Measurements from ENCODE around the gene LGR4. TPM values are rescaled to one million over a fixed set of nuclear protein-coding genes. Genes with fewer than 3 reads are reported as not detected.

LGR4 gene
- polyA plus RNA-seq, 1 experiment: 5.8 TPM

DNA sequence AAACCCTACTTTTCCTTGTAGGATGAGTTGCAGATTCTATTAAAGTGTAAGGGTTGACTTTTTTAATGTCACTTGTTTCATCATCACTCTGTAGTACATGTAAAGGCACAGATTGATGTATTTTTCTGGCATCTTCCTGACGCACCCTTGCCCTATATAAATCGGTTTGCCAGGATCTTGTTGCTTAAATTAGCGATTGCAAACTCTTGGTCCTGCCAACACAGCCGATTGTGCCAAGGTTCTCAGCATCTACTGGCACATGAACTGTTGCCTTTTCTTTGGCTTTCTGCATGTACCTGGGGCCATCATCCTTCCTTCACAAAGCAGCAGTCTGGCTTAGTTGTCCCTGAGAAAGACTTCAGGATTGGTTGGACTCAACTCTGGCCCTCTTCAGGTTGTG is 41.5 kb upstream of the LGR4 start:
- ChIA-PET CTCF (no interaction called here), POLR2A (no interaction called here)
- Histone ChIP-seq H3K27me3 (ENCODE audit: control insufficient read depth, insufficient read depth, low read length) (no peaks in the 10 kb centered on the region), H3K27ac (ENCODE audit: low read depth, low read length) (no peak overlapping the region), H3K9me3 (ENCODE audit: control insufficient read depth, insufficient read depth, low read length) (no peaks in the 10 kb centered on the region; the same call in 1 of the 2 replicates), H3K4me3 (ENCODE audit: low read depth, low read length) (no peak overlapping the region)
- TF ChIP-seq, protein P1, sequence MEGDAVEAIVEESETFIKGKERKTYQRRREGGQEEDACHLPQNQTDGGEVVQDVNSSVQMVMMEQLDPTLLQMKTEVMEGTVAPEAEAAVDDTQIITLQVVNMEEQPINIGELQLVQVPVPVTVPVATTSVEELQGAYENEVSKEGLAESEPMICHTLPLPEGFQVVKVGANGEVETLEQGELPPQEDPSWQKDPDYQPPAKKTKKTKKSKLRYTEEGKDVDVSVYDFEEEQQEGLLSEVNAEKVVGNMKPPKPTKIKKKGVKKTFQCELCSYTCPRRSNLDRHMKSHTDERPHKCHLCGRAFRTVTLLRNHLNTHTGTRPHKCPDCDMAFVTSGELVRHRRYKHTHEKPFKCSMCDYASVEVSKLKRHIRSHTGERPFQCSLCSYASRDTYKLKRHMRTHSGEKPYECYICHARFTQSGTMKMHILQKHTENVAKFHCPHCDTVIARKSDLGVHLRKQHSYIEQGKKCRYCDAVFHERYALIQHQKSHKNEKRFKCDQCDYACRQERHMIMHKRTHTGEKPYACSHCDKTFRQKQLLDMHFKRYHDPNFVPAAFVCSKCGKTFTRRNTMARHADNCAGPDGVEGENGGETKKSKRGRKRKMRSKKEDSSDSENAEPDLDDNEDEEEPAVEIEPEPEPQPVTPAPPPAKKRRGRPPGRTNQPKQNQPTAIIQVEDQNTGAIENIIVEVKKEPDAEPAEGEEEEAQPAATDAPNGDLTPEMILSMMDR (IDR thresholded peaks at IDR 0.05; ENCODE audit: low read depth, low read length): no peak
- DNase-seq (ENCODE audit: low read depth, low spot score): no peak

DNA sequence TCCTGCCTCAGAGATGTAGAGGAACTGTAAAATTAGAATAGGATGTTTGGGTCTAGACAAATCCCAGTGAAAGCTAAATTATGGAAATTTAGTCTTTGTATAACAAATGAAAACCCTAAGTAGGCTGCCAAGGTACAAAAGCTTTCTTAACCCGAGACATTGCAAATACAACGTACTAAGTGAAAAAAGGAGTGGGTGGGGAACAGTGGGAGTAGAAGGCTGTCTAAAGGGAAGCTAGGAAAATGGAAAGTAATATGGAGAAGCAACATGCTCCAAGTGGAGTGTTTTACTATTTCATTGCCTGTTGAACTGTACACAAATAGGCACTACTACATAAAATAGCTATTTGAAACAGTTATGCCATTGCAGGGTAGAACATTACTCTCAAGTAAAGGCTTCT is 40.8 kb upstream of the LGR4 start:
- ChIA-PET POLR2A (no interaction called here), CTCF (interaction anchor here (0.6 to 1.7 kb wide), 2 partner anchors 15 to 1214 kb away, joined by 3 to 7 read pairs; no protein-coding TSS in a partner anchor)
- no peak overlapping the region for H3K27ac ChIP-seq (ENCODE audit: low read depth, low read length)

GRCh38 chr11:27512238-27512637 is 39.6 kb upstream of the LGR4 start:
- no peaks in the 10 kb centered on the region for H3K27me3 ChIP-seq (ENCODE audit: control insufficient read depth, insufficient read depth, low read length)
- ChIA-PET CTCF (interaction anchor here (1.7 kb wide), 1 partner anchor 13 kb away, joined by 7 read pairs; no protein-coding TSS in a partner anchor), POLR2A (no interaction called here)
- no peaks in the 10 kb centered on the region; the same call in 1 of the 2 replicates for H3K9me3 ChIP-seq (ENCODE audit: control insufficient read depth, insufficient read depth, low read length)
- DNase-seq (ENCODE audit: low read depth, low spot score): no peak
- no peak overlapping the region for H3K27ac ChIP-seq (ENCODE audit: low read depth, low read length)
- TF ChIP-seq, protein P1 (IDR thresholded peaks at IDR 0.05; ENCODE audit: low read depth, low read length): no peak
- H3K4me3 ChIP-seq (ENCODE audit: low read depth, low read length): no peak overlapping the region

More for the DNA sequence above, 40.8 kb upstream of the LGR4 start:
- DNase-seq (ENCODE audit: low read depth, low spot score): no peak
- H3K27me3 ChIP-seq (ENCODE audit: control insufficient read depth, insufficient read depth, low read length): no peaks in the 10 kb centered on the region
- TF ChIP-seq, protein P1 (IDR thresholded peaks at IDR 0.05; ENCODE audit: low read depth, low read length): no peak
- H3K4me3 ChIP-seq (ENCODE audit: low read depth, low read length): no peak overlapping the region
- H3K9me3 ChIP-seq (ENCODE audit: control insufficient read depth, insufficient read depth, low read length): no peaks in the 10 kb centered on the region; the same call in 1 of the 2 replicates

DNA sequence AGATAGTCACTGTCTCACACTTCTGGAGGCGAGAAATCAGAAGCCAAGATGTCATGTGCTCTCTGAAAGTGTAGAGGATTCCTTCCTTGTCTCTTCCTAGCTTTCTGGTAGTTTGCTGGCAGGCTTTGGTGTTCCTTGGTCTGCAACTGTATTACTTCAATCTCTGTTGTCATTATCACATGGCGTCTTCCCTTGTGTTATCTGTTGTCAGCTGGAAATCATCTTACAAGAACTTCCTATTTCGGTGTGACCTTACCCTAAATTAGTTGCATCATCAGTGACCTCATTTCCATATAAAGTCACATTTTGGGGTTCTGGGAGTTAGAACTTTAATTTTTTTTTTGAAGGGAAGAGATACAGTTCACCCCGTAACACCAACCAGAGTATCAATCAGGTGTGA is 37.3 kb upstream of the LGR4 start:
- ChIA-PET POLR2A (no interaction called here), CTCF (interaction anchor here (1.0 kb wide), 1 partner anchor 1923 kb away, joined by 3 read pairs; no protein-coding TSS in a partner anchor)
- Histone ChIP-seq H3K27ac (ENCODE audit: low read depth, low read length) (no peak overlapping the region), H3K9me3 (ENCODE audit: control insufficient read depth, insufficient read depth, low read length) (peaks cover 4% of the 10 kb centered on the region), H3K4me3 (ENCODE audit: low read depth, low read length) (no peak overlapping the region), H3K27me3 (ENCODE audit: control insufficient read depth, insufficient read depth, low read length) (no peaks in the 10 kb centered on the region)
- no peak for DNase-seq (ENCODE audit: low read depth, low spot score)
- TF ChIP-seq, protein P1 (IDR thresholded peaks at IDR 0.05; ENCODE audit: low read depth, low read length): no peak

DNA sequence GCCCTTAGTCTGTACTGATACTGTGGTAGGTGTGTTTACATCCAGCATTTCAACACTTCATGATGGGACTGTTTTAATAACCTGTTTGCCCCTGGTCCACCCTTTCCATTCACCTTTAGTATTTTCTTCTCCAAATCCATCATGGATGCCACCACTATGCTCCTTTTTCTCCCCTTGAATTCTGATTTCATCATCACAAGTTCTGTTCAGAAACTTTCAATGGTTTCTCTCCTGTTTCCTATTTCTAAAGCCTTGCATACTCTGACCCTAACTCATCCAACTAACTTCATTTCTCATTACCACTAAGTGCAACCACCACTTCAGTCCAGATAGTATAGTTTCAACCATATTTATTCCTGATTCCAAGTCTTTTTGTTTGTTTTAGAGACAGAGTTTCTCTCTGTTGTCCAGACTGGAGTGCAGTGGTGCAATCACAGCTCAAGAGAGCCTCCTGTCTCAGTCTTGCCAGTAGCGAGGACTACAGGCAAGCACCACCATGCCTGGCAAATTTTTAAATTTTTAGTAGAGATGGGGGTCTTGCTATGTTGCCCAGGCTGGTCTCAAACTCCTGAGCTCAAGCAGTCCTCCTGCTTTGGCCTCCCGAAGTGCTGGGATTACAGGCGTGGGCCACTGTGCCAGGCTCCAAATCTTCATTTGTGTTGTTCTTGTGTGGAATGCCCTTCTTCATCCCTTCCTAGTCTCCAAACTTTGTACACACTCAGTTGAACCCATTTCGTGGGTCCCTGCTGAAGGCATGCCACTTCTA is 35.1 kb upstream of the LGR4 start:
- H3K27me3 ChIP-seq (ENCODE audit: control insufficient read depth, insufficient read depth, low read length): no peaks in the 10 kb centered on the region
- TF ChIP-seq, protein P1 (IDR thresholded peaks at IDR 0.05; ENCODE audit: low read depth, low read length): no peak
- ChIA-PET POLR2A (no interaction called here), CTCF (interaction anchor here (2.4 kb wide), 1 partner anchor 9 kb away, joined by 7 read pairs; no protein-coding TSS in a partner anchor)
- peaks cover 4% of the 10 kb centered on the region; the same call in 1 of the 2 replicates for H3K9me3 ChIP-seq (ENCODE audit: control insufficient read depth, insufficient read depth, low read length)
- no peak overlapping the region for H3K27ac ChIP-seq (ENCODE audit: low read depth, low read length)
- peak overlapping the region; percentile 99 for H3K4me3 ChIP-seq (ENCODE audit: low read depth, low read length)
- DNase-seq (ENCODE audit: low read depth, low spot score): no peak

Measured in AG04450 (cell line).